Panc1 (cell line): Measurements from ENCODE around the gene CCDC158. TPM values are rescaled to one million over a fixed set of nuclear protein-coding genes. Genes with fewer than 3 reads are reported as not detected.

Experiments
- ATAC-seq: fragments of 200-7000 bp; cut with Tn5 transposase; 2 replicates; pipeline ENCODE4 v1.9.1; 2020; ENCODE audit warnings: mild to moderate bottlenecking, moderate library complexity
- BruUV-seq: library from RNA; stranded (reverse); fragments of 400-500 nt; replicated peaks from 2 replicates; lab custom pipeline; 2021; lab: Mats Ljungman, UMichigan
- CTCF ChIA-PET: fragments of 300-600 bp; sonication (Branson Sonifier 250); formaldehyde crosslinking; loops from one replicate; lab custom pipeline; 2022; ENCODE audit warnings: antibody characterized with exemption; lab: Charles Lee
- POLR2A ChIA-PET: fragments of 300-600 bp; sonication (Branson Sonifier 250); formaldehyde crosslinking; loops from one replicate; lab custom pipeline; 2022; ENCODE audit warnings: antibody characterized with exemption; lab: Charles Lee
- DNase-seq: peaks from one replicate; pipeline ENCODE4 v3.0.0-alpha.2; 2010; ENCODE audit warnings: low read depth, low spot score
- H3K27ac ChIP-seq: 2 replicates; pipeline ENCODE4 v1.5.1; 2011; ENCODE audit warnings: mild to moderate bottlenecking, low read length, inconsistent platforms
- H3K27me3 ChIP-seq: fragments of 200-500 bp; sonication (Bioruptor generic); 2 replicates; pipeline ENCODE4 v1.6.0; 2014; ENCODE audit warnings: low read length, inconsistent platforms; ENCODE audit not compliant: control insufficient read depth, insufficient read depth
- H3K36me3 ChIP-seq: fragments of 200-500 bp; sonication (Bioruptor generic); 2 replicates; pipeline ENCODE4 v1.5.1; 2014; ENCODE audit warnings: inconsistent platforms, mild to moderate bottlenecking, low read length, moderate library complexity; ENCODE audit not compliant: control insufficient read depth, insufficient read depth
- H3K4me1 ChIP-seq: 2 replicates; pipeline ENCODE4 v1.5.1; 2011; ENCODE audit warnings: inconsistent platforms, mild to moderate bottlenecking, low read length, moderate library complexity; ENCODE audit not compliant: control insufficient read depth, insufficient read depth
- H3K4me3 ChIP-seq, 2 experiments: 2 replicates each; pipeline ENCODE4 v1.5.1; 2011 to 2012; ENCODE audit warnings: low read depth in 2 of 2, low read length in 2 of 2, mild to moderate bottlenecking in 2 of 2, inconsistent platforms in 1 of 2, moderate library complexity in 1 of 2
- H3K9me3 ChIP-seq: fragments of 200-500 bp; sonication (Bioruptor generic); 2 replicates; pipeline ENCODE4 v1.5.1; 2014; ENCODE audit warnings: low read depth, mild to moderate bottlenecking, inconsistent platforms, low read length, moderate library complexity; ENCODE audit not compliant: control insufficient read depth, insufficient read depth
- CTCF ChIP-seq: fragments of 450-650 bp; IDR thresholded peaks from 2 replicates; pipeline ENCODE4 v1.5.1; 2017; ENCODE audit warnings: mild to moderate bottlenecking
- POLR2AphosphoS5 ChIP-seq: IDR thresholded peaks from 2 replicates; pipeline ENCODE4 v1.6.1; 2012; ENCODE audit warnings: mild to moderate bottlenecking, low read depth, low read length, moderate library complexity
- REST ChIP-seq, 2 experiments: IDR thresholded peaks; 2 replicates each; pipeline ENCODE4 v1.6.1; 2011 to 2012; ENCODE audit warnings: low read depth in 2 of 2, control low read depth in 1 of 2, low read length in 1 of 2, mild to moderate bottlenecking in 1 of 2, moderate library complexity in 1 of 2; ENCODE audit not compliant: insufficient read depth in 1 of 2
- SIN3A ChIP-seq: IDR thresholded peaks from 2 replicates; pipeline ENCODE4 v1.6.1; 2012; ENCODE audit warnings: low read depth, mild to moderate bottlenecking, low read length, moderate library complexity, borderline replicate concordance; ENCODE audit not compliant: insufficient read depth
- TCF7L2 ChIP-seq: IDR thresholded peaks from 2 replicates; pipeline ENCODE4 v1.6.1; 2011; ENCODE audit warnings: mild to moderate bottlenecking, low read depth, low read length, inconsistent platforms
- in situ Hi-C: cut with HindIII; loops from 2 replicates; pipeline ENCODE4 v1.10.0; 2016; ENCODE audit warnings: low sequenced_read_pairs, low pct_unique_long_range_greater_than_20kb
- intact Hi-C: fragments of 100-400 bp; cut with micrococcal nuclease; formaldehyde crosslinking; loops from one replicate; pipeline ENCODE4 v1.10.0; 2022; ENCODE audit not compliant: unreplicated experiment
- total RNA-seq: library from RNA; stranded (reverse); gene quantifications from one replicate; pipeline ENCODE4 v1.2.1, GENCODE V29; 2021; ENCODE audit not compliant: unreplicated experiment

CCDC158 gene
- total RNA-seq, 1 experiment from 2014 or later, result 0.28 TPM

- H3K9me3 ChIP-seq, result no peaks in the 10 kb centered on the region
- H3K27me3 ChIP-seq, result no peaks in the 10 kb centered on the region
- no peaks in the 10 kb centered on the region for H3K36me3 ChIP-seq
- intact Hi-C loops (no loop called here), in situ Hi-C loops (no loop called here)
- H3K4me3 ChIP-seq, result no peak overlapping the region
- no peaks in the 10 kb centered on the region for H3K4me1 ChIP-seq
- POLR2A ChIA-PET, result no interaction called here
- DNase-seq (no peak), ATAC-seq (no peak)
- TF ChIP-seq SIN3A, result no peak
- TF ChIP-seq CTCF, result no peak
- no peak for TF ChIP-seq TCF7L2
- no peak for TF ChIP-seq REST (IDR thresholded peaks at IDR 0.05; ENCODE audit: insufficient read depth in 1 of 2, low read depth in 2 of 2, low read length in 1 of 2)
- TF ChIP-seq POLR2AphosphoS5, result no peak
- no TSS peak for BruUV-seq
- no peak overlapping the region for H3K27ac ChIP-seq
- CTCF ChIA-PET, result no interaction called here
Measured at GRCh38 chr4:76341063-76341462, 79.9 kb downstream of the CCDC158 start.

GRCh38 chr4:76339364-76339763, 81.6 kb downstream of the CCDC158 start:
- Histone ChIP-seq H3K9me3 (no peaks in the 10 kb centered on the region), H3K27ac (no peak overlapping the region), H3K4me3 (no peak overlapping the region), H3K27me3 (no peaks in the 10 kb centered on the region), H3K4me1 (no peaks in the 10 kb centered on the region), H3K36me3 (no peaks in the 10 kb centered on the region)
- DNase-seq (no peak), ATAC-seq (no peak)
- ChIA-PET CTCF (no interaction called here), POLR2A (no interaction called here)
- no TSS peak for BruUV-seq
- intact Hi-C loops (no loop called here), in situ Hi-C loops (no loop called here)
- TF ChIP-seq POLR2AphosphoS5 (no peak), REST (IDR thresholded peaks at IDR 0.05; ENCODE audit: insufficient read depth in 1 of 2, low read depth in 2 of 2, low read length in 1 of 2) (no peak), SIN3A (no peak), CTCF (no peak), TCF7L2 (no peak)
